PC-3 (cell line): ENCODE measurements around the gene TMEM129. TPM values are rescaled to one million over a fixed set of nuclear protein-coding genes. Genes with fewer than 3 reads are reported as not detected.

ENCODE experiments used
- ATAC-seq: fragments of 200-7000 bp; cut with Tn5 transposase; 2 replicates; pipeline ENCODE4 v1.9.1; 2020; ENCODE audit warnings: mild to moderate bottlenecking, moderate library complexity
- BruUV-seq: library from RNA; stranded (reverse); fragments of 400-500 nt; replicated peaks from 2 replicates; lab custom pipeline; 2021; lab: Mats Ljungman, UMichigan
- CTCF ChIA-PET: fragments of 300-600 bp; sonication (Branson Sonifier 250); formaldehyde crosslinking; loops from one replicate; lab custom pipeline; 2022; ENCODE audit warnings: antibody characterized with exemption; lab: Charles Lee
- POLR2A ChIA-PET: fragments of 300-600 bp; sonication (Branson Sonifier 250); formaldehyde crosslinking; loops from one replicate; lab custom pipeline; 2022; ENCODE audit warnings: antibody characterized with exemption; ENCODE audit not compliant: unreplicated experiment; lab: Charles Lee
- DNase-seq: peaks from one replicate; pipeline ENCODE4 v3.0.0-alpha.2; 2015
- H2AFZ ChIP-seq: fragments of 300-600 bp; sonication (generic); 2 replicates; pipeline ENCODE4 v1.6.0; 2016; ENCODE audit warnings: antibody characterized with exemption, low read length
- H3F3A ChIP-seq: fragments of 300-600 bp; sonication (generic); one replicate; pipeline ENCODE4 v1.6.0; 2017; ENCODE audit warnings: antibody characterized with exemption, low read length, control low read depth, mild to moderate bottlenecking; ENCODE audit not compliant: unreplicated experiment
- H3K27ac ChIP-seq: fragments of 300-600 bp; sonication (generic); 2 replicates; pipeline ENCODE4 v1.5.1; 2016; ENCODE audit warnings: mild to moderate bottlenecking, low read length
- H3K27me3 ChIP-seq: fragments of 300-600 bp; sonication (generic); 2 replicates; pipeline ENCODE4 v1.6.1; 2016; ENCODE audit warnings: low read length, mixed read lengths
- H3K36me3 ChIP-seq: fragments of 300-600 bp; sonication (generic); 2 replicates; pipeline ENCODE4 v1.6.1; 2016; ENCODE audit warnings: low read depth, mixed run types, low read length, mixed read lengths
- H3K4me1 ChIP-seq: fragments of 300-600 bp; sonication (generic); 2 replicates; pipeline ENCODE4 v1.5.1; 2016; ENCODE audit warnings: low read length; ENCODE audit not compliant: insufficient read depth
- H3K4me2 ChIP-seq: fragments of 300-600 bp; sonication (generic); 2 replicates; pipeline ENCODE4 v1.6.0; 2016; ENCODE audit warnings: low read length
- H3K4me3 ChIP-seq: fragments of 300-600 bp; sonication (generic); 2 replicates; pipeline ENCODE4 v1.5.1; 2016; ENCODE audit warnings: mild to moderate bottlenecking, low read length, mixed read lengths
- H3K79me2 ChIP-seq: fragments of 300-600 bp; sonication (generic); 2 replicates; pipeline ENCODE4 v1.6.1; 2017; ENCODE audit warnings: low read length, mixed read lengths
- H3K9ac ChIP-seq: fragments of 300-600 bp; sonication (generic); 2 replicates; pipeline ENCODE4 v1.6.0; 2016; ENCODE audit warnings: mild to moderate bottlenecking, low read length
- H3K9me2 ChIP-seq: fragments of 300-600 bp; sonication (generic); replicated peaks from 2 replicates; pipeline ENCODE4 v1.6.1; 2016; ENCODE audit warnings: mixed run types, low read length, mixed read lengths
- H3K9me3 ChIP-seq: fragments of 300-600 bp; sonication (generic); 2 replicates; pipeline ENCODE4 v1.6.1; 2016; ENCODE audit warnings: low read length, mixed read lengths
- H4K20me1 ChIP-seq: fragments of 300-600 bp; sonication (generic); 2 replicates; pipeline ENCODE4 v1.6.1; 2016; ENCODE audit warnings: low read length, mixed read lengths
- CTCF ChIP-seq: fragments of 300-600 bp; sonication (generic); conservative IDR thresholded peaks from 2 replicates; pipeline ENCODE4 v1.5.1; 2017; ENCODE audit warnings: antibody characterized with exemption, low read depth, mild to moderate bottlenecking, low read length
- EZH2 ChIP-seq: fragments of 300-600 bp; sonication (generic); IDR thresholded peaks from one replicate; pipeline ENCODE4 v1.6.1; 2017; ENCODE audit warnings: antibody characterized with exemption, mild to moderate bottlenecking, low read length; ENCODE audit not compliant: unreplicated experiment
- EZH2phosphoT487 ChIP-seq: fragments of 300-600 bp; sonication (generic); IDR thresholded peaks from 2 replicates; pipeline ENCODE4 v1.6.1; 2018; ENCODE audit warnings: mild to moderate bottlenecking, antibody characterized with exemption, low read length, borderline replicate concordance
- intact Hi-C: fragments of 100-400 bp; cut with micrococcal nuclease; formaldehyde crosslinking; loops from 2 replicates; pipeline ENCODE4 v1.9.0; 2023
- total RNA-seq: library from RNA; depleted of rRNA; stranded (reverse); fragments of >200 nt; gene quantifications from 2 replicates; pipeline ENCODE4 v1.2.3, GENCODE V29; 2014

Gene TMEM129
- total RNA-seq, 1 experiment from 2014 or later, result 28.6 TPM

GRCh38 chr4:1669850-1670249 is 51.3 kb downstream of the TMEM129 start:
- H3K27me3 ChIP-seq, result no peaks in the 10 kb centered on the region
- H4K20me1 ChIP-seq, result no peaks in the 10 kb centered on the region
- ChIA-PET CTCF (no interaction called here), POLR2A (no interaction called here)
- H3F3A ChIP-seq, result no peaks in the 10 kb centered on the region
- H3K36me3 ChIP-seq, result no peaks in the 10 kb centered on the region
- no TSS peak for BruUV-seq
- H3K27ac ChIP-seq, result no peak overlapping the region
- H3K4me1 ChIP-seq, result no peaks in the 10 kb centered on the region
- no peaks in the 10 kb centered on the region for H3K79me2 ChIP-seq
- TF ChIP-seq CTCF, result no peak
- TF ChIP-seq EZH2, result no peak
- no peak for TF ChIP-seq EZH2phosphoT487
- no peak overlapping the region for H2AFZ ChIP-seq
- DNase-seq (no peak), ATAC-seq (no peak)
- H3K4me2 ChIP-seq, result no peak overlapping the region
- H3K9ac ChIP-seq, result no peak overlapping the region
- intact Hi-C loops, result no loop called here
- H3K9me2 ChIP-seq, result no peaks in the 10 kb centered on the region
- H3K4me3 ChIP-seq, result no peak overlapping the region
- H3K9me3 ChIP-seq, result no peaks in the 10 kb centered on the region

GRCh38 chr4:1669270-1669669 is 51.9 kb downstream of the TMEM129 start:
- BruUV-seq, result no TSS peak

GRCh38 chr4:1668488-1668840 is 52.7 kb downstream of the TMEM129 start:
- H3F3A ChIP-seq, result no peaks in the 10 kb centered on the region
- no peak overlapping the region for H3K27ac ChIP-seq
- no peaks in the 10 kb centered on the region for H3K9me3 ChIP-seq
- ChIA-PET POLR2A (no interaction called here), CTCF (no interaction called here)
- H2AFZ ChIP-seq, result no peak overlapping the region
- H3K4me2 ChIP-seq, result no peak overlapping the region
- no peak overlapping the region for H3K4me3 ChIP-seq
- no peaks in the 10 kb centered on the region for H3K9me2 ChIP-seq
- intact Hi-C loops, result no loop called here
- no peaks in the 10 kb centered on the region for H3K79me2 ChIP-seq
- no TSS peak for BruUV-seq
- H3K36me3 ChIP-seq, result no peaks in the 10 kb centered on the region
- DNase-seq (no peak), ATAC-seq (no peak)
- H3K9ac ChIP-seq, result no peak overlapping the region
- H3K4me1 ChIP-seq, result no peaks in the 10 kb centered on the region
- H4K20me1 ChIP-seq, result no peaks in the 10 kb centered on the region
- H3K27me3 ChIP-seq, result no peaks in the 10 kb centered on the region
- no peak for TF ChIP-seq CTCF
- no peak for TF ChIP-seq EZH2phosphoT487
- no peak for TF ChIP-seq EZH2

More at GRCh38 chr4:1669270-1669669, 51.9 kb downstream of the TMEM129 start:
- ChIA-PET CTCF (no interaction called here), POLR2A (no interaction called here)
- Histone ChIP-seq H3K36me3 (no peaks in the 10 kb centered on the region), H3K9me2 (no peaks in the 10 kb centered on the region), H3K4me2 (no peak overlapping the region), H4K20me1 (no peaks in the 10 kb centered on the region), H3K9ac (no peak overlapping the region), H3K27me3 (no peaks in the 10 kb centered on the region), H3K9me3 (no peaks in the 10 kb centered on the region), H3K4me1 (no peaks in the 10 kb centered on the region), H2AFZ (no peak overlapping the region), H3K79me2 (no peaks in the 10 kb centered on the region), H3F3A (no peaks in the 10 kb centered on the region), H3K4me3 (no peak overlapping the region), H3K27ac (no peak overlapping the region)
- ATAC-seq, result no peak
- TF ChIP-seq CTCF, result no peak
- TF ChIP-seq EZH2phosphoT487, result no peak
- no peak for TF ChIP-seq EZH2
- intact Hi-C loops, result no loop called here
- DNase-seq, result no peak
